SK-N-SH (cell line): Measurements from ENCODE around the gene PAN3. TPM values are rescaled to one million over a fixed set of nuclear protein-coding genes. Genes with fewer than 3 reads are reported as not detected.

Experiments
- CTCF ChIA-PET: fragments of 300-600, 350-600 bp; formaldehyde crosslinking; extraction: SDS; loops from one replicate; lab custom pipeline; 2021; lab: Yijun Ruan, JAX
- POLR2A ChIA-PET: fragments of 350-600 bp; sonication (Branson Sonifier 250); formaldehyde crosslinking; extraction: SDS; loops from one replicate; lab custom pipeline; 2020; ENCODE audit warnings: antibody characterized with exemption, inconsistent platforms; lab: Yijun Ruan, JAX
- DNase-seq: peaks from one replicate; pipeline ENCODE4 v3.0.0; 2012
- H2AFZ ChIP-seq: fragments of 200-600 bp; sonication (generic); 2 replicates; pipeline ENCODE4 v1.8.1; 2016; ENCODE audit warnings: antibody characterized with exemption, mild to moderate bottlenecking, low read depth
- H3F3A ChIP-seq: fragments of 200-600 bp; sonication (generic); replicated peaks from 2 replicates; pipeline ENCODE3; 2016; ENCODE audit warnings: antibody characterized with exemption, mild to moderate bottlenecking; ENCODE audit not compliant: insufficient read depth
- H3K27ac ChIP-seq, 2 experiments: fragments of 200-500 bp in 1 of 2; fragments of 200-600 bp in 1 of 2; sonication (Bioruptor generic) in 1 of 2; sonication (generic), shearing (Covaris generic) in 1 of 2; 2 replicates each; pipeline versions ENCODE4 v1.5.1 to v1.6.1; 2014 to 2016; ENCODE audit warnings: low read depth in 2 of 2, inconsistent platforms in 1 of 2, low read length in 1 of 2, mild to moderate bottlenecking in 1 of 2, mixed read lengths in 1 of 2
- H3K27me3 ChIP-seq: fragments of 200-600 bp; sonication (generic), shearing (Covaris generic); 2 replicates; pipeline ENCODE4 v1.6.1; 2016; ENCODE audit warnings: mixed run types; ENCODE audit not compliant: insufficient read depth
- H3K36me3 ChIP-seq, 2 experiments: fragments of 200-500 bp in 1 of 2; fragments of 200-600 bp in 1 of 2; sonication (Bioruptor generic) in 1 of 2; sonication (generic) in 1 of 2; replicated peaks in 1 of 2; 2 replicates each; pipeline versions ENCODE3 to v1.5.1; 2014 to 2016; ENCODE audit warnings: low read length in 1 of 2, mild to moderate bottlenecking in 1 of 2; ENCODE audit not compliant: insufficient read depth in 2 of 2, control insufficient read depth in 1 of 2
- H3K4me1 ChIP-seq, 2 experiments: fragments of 200-500 bp in 1 of 2; fragments of 200-600 bp in 1 of 2; sonication (Bioruptor generic) in 1 of 2; sonication (generic), shearing (Covaris generic) in 1 of 2; 2 replicates each; pipeline versions ENCODE4 v1.5.1 to v1.6.1; 2014 to 2016; ENCODE audit warnings: low read depth in 1 of 2, low read length in 1 of 2, mixed run types in 1 of 2; ENCODE audit not compliant: insufficient read depth in 2 of 2, control insufficient read depth in 1 of 2
- H3K4me2 ChIP-seq: fragments of 200-600 bp; sonication (generic), shearing (Covaris generic); 2 replicates; pipeline ENCODE4 v1.6.1; 2017; ENCODE audit warnings: mixed run types
- H3K4me3 ChIP-seq, 2 experiments: fragments of 200-500 bp in 1 of 2; fragments of 200-600 bp in 1 of 2; sonication (Bioruptor generic) in 1 of 2; sonication (generic), shearing (Covaris generic) in 1 of 2; 2 replicates each; pipeline versions ENCODE4 v1.5.1 to v1.8.1; 2014 to 2016; ENCODE audit warnings: low read depth in 2 of 2, inconsistent platforms in 1 of 2, low read length in 1 of 2, mild to moderate bottlenecking in 1 of 2, mixed read lengths in 1 of 2, moderate library complexity in 1 of 2
- H3K79me2 ChIP-seq: fragments of 200-600 bp; sonication (generic); 2 replicates; pipeline ENCODE4 v1.8.1; 2017; ENCODE audit warnings: mild to moderate bottlenecking; ENCODE audit not compliant: insufficient read depth
- H3K9ac ChIP-seq: fragments of 200-600 bp; sonication (generic); 2 replicates; pipeline ENCODE4 v1.6.1; 2017; ENCODE audit warnings: mixed run types
- H3K9me2 ChIP-seq: fragments of 200-600 bp; sonication (generic); 2 replicates; pipeline ENCODE4 v1.6.1; 2017; ENCODE audit warnings: mixed run types
- H3K9me3 ChIP-seq: fragments of 200-600 bp; sonication (generic); 2 replicates; pipeline ENCODE4 v1.6.1; 2017; ENCODE audit warnings: mixed run types, mild to moderate bottlenecking, moderate library complexity
- H4K20me1 ChIP-seq: fragments of 200-600 bp; sonication (generic); 2 replicates; pipeline ENCODE4 v1.6.1; 2017; ENCODE audit warnings: mild to moderate bottlenecking, mixed run types; ENCODE audit not compliant: insufficient read depth
- ELF1 ChIP-seq: IDR thresholded peaks from 2 replicates; pipeline ENCODE4 v1.4.0; 2012
- EP300 ChIP-seq, 2 experiments: IDR thresholded peaks; 2 replicates each; pipeline versions ENCODE4 v1.4.0 to v1.6.1; 2012; ENCODE audit warnings: borderline replicate concordance in 1 of 2, low read depth in 1 of 2, low read length in 1 of 2
- FOXM1 ChIP-seq: IDR thresholded peaks from 2 replicates; pipeline ENCODE4 v1.4.0; 2012; ENCODE audit warnings: low read depth, mild to moderate bottlenecking
- GABPA ChIP-seq: IDR thresholded peaks from 2 replicates; pipeline ENCODE4 v1.4.0; 2012; ENCODE audit warnings: low read depth, mild to moderate bottlenecking
- GATA2 ChIP-seq: sonication (generic); formaldehyde crosslinking; IDR thresholded peaks from 2 replicates; pipeline ENCODE4 v1.5.0; 2020; ENCODE audit warnings: mild to moderate bottlenecking, missing genetic modification reagents
- MEF2A ChIP-seq: IDR thresholded peaks from 2 replicates; pipeline ENCODE4 v1.4.0; 2012; ENCODE audit warnings: low read depth, borderline replicate concordance
- RCOR1 ChIP-seq: fragments of 150-350 bp; IDR thresholded peaks from 2 replicates; pipeline ENCODE4 v1.6.1; 2017; ENCODE audit warnings: antibody characterized with exemption, low read length
- SIN3A ChIP-seq: IDR thresholded peaks from 2 replicates; pipeline ENCODE4 v1.6.1; 2012; ENCODE audit warnings: low read depth, mild to moderate bottlenecking, low read length, moderate library complexity, borderline replicate concordance
- SMC3 ChIP-seq: IDR thresholded peaks from 2 replicates; pipeline ENCODE4 v1.6.1; 2012; ENCODE audit warnings: low read depth, low read length, improper control_type of control experiment
- TAF1 ChIP-seq: IDR thresholded peaks from 2 replicates; pipeline ENCODE4 v1.6.1; 2012; ENCODE audit warnings: low read depth, mild to moderate bottlenecking, low read length, moderate library complexity, borderline replicate concordance
- TCF12 ChIP-seq: IDR thresholded peaks from 2 replicates; pipeline ENCODE4 v1.4.0; 2012
- TEAD4 ChIP-seq: IDR thresholded peaks from 2 replicates; pipeline ENCODE4 v1.4.0; 2012; ENCODE audit warnings: mild to moderate bottlenecking, borderline replicate concordance; ENCODE audit not compliant: insufficient read depth
- YY1 ChIP-seq: IDR thresholded peaks from 2 replicates; pipeline ENCODE4 v1.4.0; 2012; ENCODE audit warnings: low read depth, mild to moderate bottlenecking
- WGBS: methylation state at CpG from one replicate; pipeline ENCODE4 v1.1.6; 2017; ENCODE audit warnings: low lambda C conversion rate; 5-methylcytosine and 5-hydroxymethylcytosine counted together
- polyA plus RNA-seq, 3 experiments: library from polyadenylated mRNA; depleted of rRNA; stranded (reverse); fragments of >200 nt; gene quantifications; 2 replicates each; pipeline ENCODE4 v1.2.3, GENCODE V29; 2012
- TF ChIP-seq, protein P1 (sequence below): IDR thresholded peaks from 2 replicates; pipeline ENCODE4 v1.4.0; 2012; ENCODE audit warnings: low read depth, borderline replicate concordance
- TF ChIP-seq, protein P2 (sequence below): fragments of 150-350 bp; IDR thresholded peaks from 2 replicates; pipeline ENCODE4 v1.6.1; 2016; ENCODE audit warnings: mild to moderate bottlenecking, low read depth, low read length
- TF ChIP-seq, protein P3 (sequence below): fragments of 150-350 bp; IDR thresholded peaks from 2 replicates; pipeline ENCODE4 v1.6.1; 2017; ENCODE audit warnings: antibody characterized with exemption, low read length, low read depth, borderline replicate concordance
- TF ChIP-seq, protein P4 (sequence below): IDR thresholded peaks from 2 replicates; pipeline ENCODE4; 2012
- TF ChIP-seq, protein P5 (sequence below): IDR thresholded peaks from 2 replicates; pipeline ENCODE4 v1.4.0; 2012; ENCODE audit warnings: low read depth

The PAN3 gene
- polyA plus RNA-seq, 1 of the 3 experiments (the other 2 are of a cell fraction): 6.4 TPM

DNA sequence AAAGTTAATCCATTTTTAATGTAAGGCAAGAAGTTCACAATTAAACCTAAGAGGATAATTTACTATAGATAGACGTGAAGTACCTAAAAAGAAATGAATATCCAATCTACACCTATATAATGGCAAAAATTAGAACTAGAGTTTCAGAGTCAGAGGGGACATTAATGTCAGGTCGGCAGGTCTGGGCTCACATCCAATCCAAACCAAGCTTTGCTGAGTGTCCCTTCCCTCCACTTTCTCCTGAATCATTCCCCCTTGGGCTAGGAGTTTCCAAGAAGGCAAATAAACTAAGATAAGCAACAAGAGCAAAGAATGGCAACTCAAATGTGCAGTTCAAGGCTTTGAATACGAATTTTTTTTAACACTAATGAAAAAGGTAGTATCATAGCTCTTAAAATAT, 40.8 kb upstream of the PAN3 start:
- H4K20me1 ChIP-seq: no peaks in the 10 kb centered on the region
- no peaks in the 10 kb centered on the region for H3F3A ChIP-seq
- no peaks in the 10 kb centered on the region for H3K9me2 ChIP-seq
- H3K9me3 ChIP-seq: no peaks in the 10 kb centered on the region
- POLR2A ChIA-PET: no interaction called here
- no peak overlapping the region for H3K4me3 ChIP-seq
- H3K4me1 ChIP-seq: no peaks in the 10 kb centered on the region; a peak in 1 of 4 replicates
- WGBS: under 1% methylated on average over 3 of the region's 3 CpGs
- DNase-seq: no peak
- H3K36me3 ChIP-seq: no peaks in the 10 kb centered on the region
- H2AFZ ChIP-seq: no peak overlapping the region
- no peaks in the 10 kb centered on the region for H3K79me2 ChIP-seq
- no peak overlapping the region for H3K27ac ChIP-seq
- no peak overlapping the region for H3K9ac ChIP-seq
- TF ChIP-seq ELF1 (no peak), RCOR1 (no peak), SMC3 (no peak), MEF2A (no peak), TEAD4 (no peak), TAF1 (no peak), FOXM1 (no peak), EP300 (IDR thresholded peaks at IDR 0.05; ENCODE audit: borderline replicate concordance in 1 of 2, low read depth in 1 of 2, low read length in 1 of 2) (no peak), GABPA (no peak), SIN3A (no peak), YY1 (no peak), TCF12 (no peak)
- TF ChIP-seq, protein P1, sequence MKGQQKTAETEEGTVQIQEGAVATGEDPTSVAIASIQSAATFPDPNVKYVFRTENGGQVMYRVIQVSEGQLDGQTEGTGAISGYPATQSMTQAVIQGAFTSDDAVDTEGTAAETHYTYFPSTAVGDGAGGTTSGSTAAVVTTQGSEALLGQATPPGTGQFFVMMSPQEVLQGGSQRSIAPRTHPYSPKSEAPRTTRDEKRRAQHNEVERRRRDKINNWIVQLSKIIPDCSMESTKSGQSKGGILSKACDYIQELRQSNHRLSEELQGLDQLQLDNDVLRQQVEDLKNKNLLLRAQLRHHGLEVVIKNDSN: no peak
- TF ChIP-seq, protein P2, sequence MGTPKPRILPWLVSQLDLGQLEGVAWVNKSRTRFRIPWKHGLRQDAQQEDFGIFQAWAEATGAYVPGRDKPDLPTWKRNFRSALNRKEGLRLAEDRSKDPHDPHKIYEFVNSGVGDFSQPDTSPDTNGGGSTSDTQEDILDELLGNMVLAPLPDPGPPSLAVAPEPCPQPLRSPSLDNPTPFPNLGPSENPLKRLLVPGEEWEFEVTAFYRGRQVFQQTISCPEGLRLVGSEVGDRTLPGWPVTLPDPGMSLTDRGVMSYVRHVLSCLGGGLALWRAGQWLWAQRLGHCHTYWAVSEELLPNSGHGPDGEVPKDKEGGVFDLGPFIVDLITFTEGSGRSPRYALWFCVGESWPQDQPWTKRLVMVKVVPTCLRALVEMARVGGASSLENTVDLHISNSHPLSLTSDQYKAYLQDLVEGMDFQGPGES: no peak
- TF ChIP-seq, protein P3, sequence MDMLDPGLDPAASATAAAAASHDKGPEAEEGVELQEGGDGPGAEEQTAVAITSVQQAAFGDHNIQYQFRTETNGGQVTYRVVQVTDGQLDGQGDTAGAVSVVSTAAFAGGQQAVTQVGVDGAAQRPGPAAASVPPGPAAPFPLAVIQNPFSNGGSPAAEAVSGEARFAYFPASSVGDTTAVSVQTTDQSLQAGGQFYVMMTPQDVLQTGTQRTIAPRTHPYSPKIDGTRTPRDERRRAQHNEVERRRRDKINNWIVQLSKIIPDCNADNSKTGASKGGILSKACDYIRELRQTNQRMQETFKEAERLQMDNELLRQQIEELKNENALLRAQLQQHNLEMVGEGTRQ: no peak
- H3K4me2 ChIP-seq: no peak overlapping the region
- CTCF ChIA-PET: interaction anchor here (2.0 kb wide), 1 partner anchor 20 kb away, joined by 7 read pairs; no protein-coding TSS in a partner anchor
- H3K27me3 ChIP-seq: peaks cover 64% of the 10 kb centered on the region

DNA sequence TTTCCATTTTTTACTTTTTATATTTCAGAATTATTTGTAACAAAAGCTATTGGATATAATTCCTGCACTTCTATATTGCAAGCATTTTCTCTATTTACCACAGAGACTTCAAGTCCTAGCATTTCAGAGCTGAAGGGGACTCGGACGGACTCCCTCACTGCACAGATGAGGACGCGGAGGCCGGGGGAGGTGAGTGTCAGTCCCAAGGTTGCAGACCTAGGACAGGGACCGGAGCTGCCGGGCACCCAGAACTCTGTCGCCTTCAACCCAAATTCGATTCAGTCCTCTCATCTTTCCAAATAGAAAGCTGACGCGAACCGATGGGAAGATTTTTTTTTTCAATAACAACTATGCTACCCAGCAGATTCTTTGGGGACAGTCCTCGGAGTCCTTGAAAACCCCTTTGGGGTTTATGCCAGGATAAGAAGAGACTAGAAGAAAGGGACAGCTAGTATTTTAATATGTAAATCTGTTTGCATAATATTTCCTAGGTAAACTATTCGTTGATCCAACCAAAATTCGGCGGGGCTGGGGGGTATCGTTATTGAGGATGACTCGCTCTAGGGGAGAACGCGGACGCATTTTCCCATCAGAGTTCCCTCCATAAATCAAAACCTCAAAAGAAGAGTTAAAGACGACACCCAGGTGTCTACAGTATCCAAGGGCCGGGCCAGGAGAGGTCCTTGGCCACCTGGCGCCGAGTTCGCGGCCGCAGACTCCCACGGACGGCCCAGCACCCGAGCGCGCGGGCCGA, 38.8 kb upstream of the PAN3 start:
- TF ChIP-seq, protein P4, sequence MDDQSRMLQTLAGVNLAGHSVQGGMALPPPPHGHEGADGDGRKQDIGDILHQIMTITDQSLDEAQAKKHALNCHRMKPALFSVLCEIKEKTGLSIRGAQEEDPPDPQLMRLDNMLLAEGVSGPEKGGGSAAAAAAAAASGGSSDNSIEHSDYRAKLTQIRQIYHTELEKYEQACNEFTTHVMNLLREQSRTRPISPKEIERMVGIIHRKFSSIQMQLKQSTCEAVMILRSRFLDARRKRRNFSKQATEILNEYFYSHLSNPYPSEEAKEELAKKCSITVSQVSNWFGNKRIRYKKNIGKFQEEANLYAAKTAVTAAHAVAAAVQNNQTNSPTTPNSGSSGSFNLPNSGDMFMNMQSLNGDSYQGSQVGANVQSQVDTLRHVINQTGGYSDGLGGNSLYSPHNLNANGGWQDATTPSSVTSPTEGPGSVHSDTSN: no peak
- TF ChIP-seq FOXM1: no peak
- no peak for TF ChIP-seq SMC3
- no peak for TF ChIP-seq YY1
- TF ChIP-seq RCOR1: no peak
- no peak for TF ChIP-seq GATA2 (CRISPR knock-in tag)
- TF ChIP-seq, protein P5, sequence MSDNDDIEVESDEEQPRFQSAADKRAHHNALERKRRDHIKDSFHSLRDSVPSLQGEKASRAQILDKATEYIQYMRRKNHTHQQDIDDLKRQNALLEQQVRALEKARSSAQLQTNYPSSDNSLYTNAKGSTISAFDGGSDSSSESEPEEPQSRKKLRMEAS: no peak
- peak overlapping the region; percentile 41; the same call in 1 of the 2 replicates for H2AFZ ChIP-seq
- H3F3A ChIP-seq: no peaks in the 10 kb centered on the region
- no peaks in the 10 kb centered on the region for H3K36me3 ChIP-seq
- no peaks in the 10 kb centered on the region for H3K9me2 ChIP-seq
- H3K79me2 ChIP-seq: no peaks in the 10 kb centered on the region
- POLR2A ChIA-PET: no interaction called here
- peak overlapping the region; percentile 71; the same call in 1 of the 2 replicates for H3K4me2 ChIP-seq
- CTCF ChIA-PET: interaction anchor here (0.8 to 2.0 kb wide), 3 partner anchors 9 to 273 kb away, joined by 3 to 7 read pairs (median 3); no protein-coding TSS in a partner anchor
- no peaks in the 10 kb centered on the region for H4K20me1 ChIP-seq
- H3K9ac ChIP-seq: no peak overlapping the region
- H3K27ac ChIP-seq: no peak overlapping the region
- DNase-seq: no peak
- no peaks in the 10 kb centered on the region for H3K9me3 ChIP-seq
- peaks cover 80% of the 10 kb centered on the region for H3K27me3 ChIP-seq
- WGBS: 31% methylated on average over 26 of the region's 35 CpGs
- no peaks in the 10 kb centered on the region; a peak in 1 of 4 replicates for H3K4me1 ChIP-seq
- H3K4me3 ChIP-seq: peak overlapping the region; percentile 21 to 48; a peak in 3 of 4 replicates
